K562 (cell line): ENCODE data around the gene KLHL35. TPM values are rescaled to one million over a fixed set of nuclear protein-coding genes. Genes with fewer than 3 reads are reported as not detected.

ENCODE experiments used
- DMBX1 ChIP-seq: fragments of 250-450 bp; sonication (Bioruptor Pico); IDR thresholded peaks from 2 replicates; pipeline ENCODE4 v1.8.0; 2022; ENCODE audit warnings: inconsistent platforms, mild to moderate bottlenecking, moderate library complexity, borderline replicate concordance
- FOXK2 ChIP-seq, 2 experiments: fragments of 450-650 bp; IDR thresholded peaks in 1 of 2; conservative IDR thresholded peaks in 1 of 2; 2 replicates each; pipeline ENCODE4 v1.6.1; 2016; ENCODE audit warnings: low read depth in 2 of 2, mild to moderate bottlenecking in 1 of 2
- KLF16 ChIP-seq: IDR thresholded peaks from 2 replicates; pipeline ENCODE4 v1.6.1; 2016; ENCODE audit warnings: antibody characterized with exemption
- NCOR1 ChIP-seq: fragments of 450-650 bp; IDR thresholded peaks from 2 replicates; pipeline ENCODE4 v1.6.1; 2016; ENCODE audit warnings: mild to moderate bottlenecking, moderate library complexity
- NR2C2 ChIP-seq, 2 experiments: fragments of 200-800 bp in 1 of 2; sonication (Bioruptor generic) in 1 of 2; sonication (generic) in 1 of 2; formaldehyde crosslinking in 1 of 2; IDR thresholded peaks; 2 replicates each; pipeline versions ENCODE4 v1.6.1 to v1.8.0; 2016 to 2022; ENCODE audit warnings: mild to moderate bottlenecking in 1 of 2, missing compliant biosample characterization in 1 of 2, missing genetic modification characterization in 1 of 2, missing genetic modification reagents in 1 of 2
- PRPF4 ChIP-seq: fragments of 200-400 bp; formaldehyde crosslinking; IDR thresholded peaks from one replicate; pipeline ENCODE4 v1.6.1; 2017; ENCODE audit warnings: low read length, low read depth, mild to moderate bottlenecking; ENCODE audit not compliant: insufficient read depth, poor library complexity, severe bottlenecking
- RBFOX2 ChIP-seq: fragments of 200-400 bp; formaldehyde crosslinking; IDR thresholded peaks from 2 replicates; pipeline ENCODE4 v1.6.1; 2017; ENCODE audit warnings: low read depth, mild to moderate bottlenecking, low read length, moderate library complexity
- SMARCA4 ChIP-seq: fragments of 450-650 bp; IDR thresholded peaks from 2 replicates; pipeline ENCODE4 v1.6.1; 2016
- SMARCB1 ChIP-seq: IDR thresholded peaks from 2 replicates; pipeline ENCODE4 v1.6.1; 2011; ENCODE audit warnings: improper control_type of control experiment, low read depth; ENCODE audit not compliant: insufficient read length
- SRF ChIP-seq, 2 experiments: fragments of 250-450, 450-650 bp in 1 of 2; sonication (Bioruptor Pico) in 1 of 2; sonication (generic) in 1 of 2; formaldehyde crosslinking; IDR thresholded peaks; 2 replicates each; pipeline versions ENCODE4 v1.5.0 to v1.5.1; 2020 to 2022; ENCODE audit warnings: mild to moderate bottlenecking in 1 of 2, missing genetic modification reagents in 1 of 2
- ZFX ChIP-seq: sonication (generic); formaldehyde crosslinking; IDR thresholded peaks from 2 replicates; pipeline ENCODE4 v1.8.0; 2022; ENCODE audit warnings: mild to moderate bottlenecking, missing genetic modification reagents, moderate library complexity
- polyA plus RNA-seq, 8 experiments: library from polyadenylated mRNA; depleted of rRNA in 4 of 8; stranded (reverse) in 5 of 8; unstranded in 3 of 8; fragments of >200 nt; fragmentation: Nextera tagmentation in 2 of 8; fragmentation: Illumina TruSeq in 1 of 8; extraction: Ambion mirVana in 2 of 8; extraction: Trizol in 1 of 8; gene quantifications; 2 replicates each; pipeline versions ENCODE4 v1.2.1 to v1.2.3, GENCODE V29; 2011 to 2014; ENCODE audit warnings: inconsistent platforms in 1 of 8, missing spikeins in 1 of 8
- total RNA-seq, 7 experiments: library from RNA; depleted of rRNA in 6 of 7; stranded (reverse); fragments of >200 nt in 6 of 7; fragmentation: Illumina TruSeq in 2 of 7; extraction: Trizol in 2 of 7; gene quantifications; 2 replicates each; pipeline versions ENCODE4 v1.2.1 to v1.2.3, GENCODE V29; 2011 to 2021; ENCODE audit warnings: low replicate concordance in 1 of 7
- TF ChIP-seq, protein P1 (sequence below): fragments of 450-650 bp; formaldehyde crosslinking; IDR thresholded peaks from 2 replicates; pipeline ENCODE4 v1.4.0; 2022; ENCODE audit warnings: missing genetic modification characterization

Gene KLHL35
- total and polyA plus RNA-seq, 9 of the 15 experiments (the other 6 are each of a cell fraction or from before 2014, with no cell fraction given), result not detected

- TF ChIP-seq NR2C2 (CRISPR knock-in tag; IDR thresholded peaks at IDR 0.05) (peak; percentile 64; the same call in 1 of the 2 replicates), NR2C2 (tag; IDR thresholded peaks at IDR 0.05) (peak; percentile 89), RBFOX2 (no peak), ZFX (CRISPR knock-in tag) (no peak), DMBX1 (0 out of 2 replicates have a peak, but pooled peaks have one; percentile 16), FOXK2 (conservative IDR thresholded peaks at IDR 0.05 in 1 of 2, IDR thresholded peaks at IDR 0.05 in 1 of 2; ENCODE audit: low read depth in 2 of 2) (no peak), KLF16 (0 out of 2 replicates have a peak, but pooled peaks have one; percentile 20), NCOR1 (peak; percentile 82), SRF (CRISPR knock-in tag; IDR thresholded peaks at IDR 0.05) (no peak), PRPF4 (no peak), SMARCA4 (peak; percentile 51; the same call in 1 of the 2 replicates), SMARCB1 (no peak)
- TF ChIP-seq, protein P1, sequence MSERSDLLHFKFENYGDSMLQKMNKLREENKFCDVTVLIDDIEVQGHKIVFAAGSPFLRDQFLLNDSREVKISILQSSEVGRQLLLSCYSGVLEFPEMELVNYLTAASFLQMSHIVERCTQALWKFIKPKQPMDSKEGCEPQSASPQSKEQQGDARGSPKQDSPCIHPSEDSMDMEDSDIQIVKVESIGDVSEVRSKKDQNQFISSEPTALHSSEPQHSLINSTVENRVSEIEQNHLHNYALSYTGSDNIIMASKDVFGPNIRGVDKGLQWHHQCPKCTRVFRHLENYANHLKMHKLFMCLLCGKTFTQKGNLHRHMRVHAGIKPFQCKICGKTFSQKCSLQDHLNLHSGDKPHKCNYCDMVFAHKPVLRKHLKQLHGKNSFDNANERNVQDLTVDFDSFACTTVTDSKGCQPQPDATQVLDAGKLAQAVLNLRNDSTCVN (CRISPR knock-in tag), result no peak
- TF ChIP-seq, all 486 proteins: peak for 45
Observed at GRCh38 chr11:75422248-75423231, 10.5 kb downstream of the KLHL35 start (continued).
